Esophagus muscularis mucosa (tissue), 4 donors: ENCODE results near the gene ANKRD39. TPM values are rescaled to one million over a fixed set of nuclear protein-coding genes. Genes with fewer than 3 reads are reported as not detected.

ENCODE experiments used
- DNase-seq: peaks from one replicate; pipeline ENCODE4 v3.0.0-alpha.2; 2017; ENCODE audit errors: extremely low spot score
- H3K27ac ChIP-seq, 4 donors: fragments of 200-600 bp; sonication (generic); replicated peaks in 1 of 4; 1 replicate in 3 of 4; 2 replicates in 1 of 4; pipeline ENCODE4 v1.5.1; 2016 to 2019; ENCODE audit warnings: mild to moderate bottlenecking in 1 of 4
- H3K27me3 ChIP-seq, 4 donors: fragments of 200-600 bp; sonication (generic); one replicate each; pipeline versions ENCODE4 v1.5.1 to v1.6.0; 2016 to 2019
- H3K36me3 ChIP-seq, 4 donors: fragments of 200-600 bp; sonication (generic); one replicate each; pipeline ENCODE4 v1.5.1; 2016 to 2019
- H3K4me1 ChIP-seq, 4 donors: fragments of 200-600 bp; sonication (generic); one replicate each; pipeline ENCODE4 v1.5.1; 2016 to 2019
- H3K4me3 ChIP-seq, 4 donors: fragments of 200-600 bp; sonication (generic); 1 replicate in 2 of 4; 2 replicates in 2 of 4; pipeline ENCODE4 v1.5.1; 2016 to 2019; ENCODE audit warnings: mild to moderate bottlenecking in 4 of 4, moderate library complexity in 1 of 4
- H3K9me3 ChIP-seq, 4 donors: fragments of 200-600 bp; sonication (generic); 1 replicate in 3 of 4; 2 replicates in 1 of 4; pipeline ENCODE4 v1.5.1; 2016 to 2019
- CTCF ChIP-seq, 3 experiments: fragments of 200-600 bp in 2 of 3; fragments of 450-650 bp in 1 of 3; sonication (generic) in 2 of 3; IDR thresholded peaks; one replicate each; pipeline ENCODE4 v1.5.1; 2017 to 2019; ENCODE audit warnings: antibody characterized with exemption in 3 of 3, mild to moderate bottlenecking in 2 of 3, moderate library complexity in 1 of 3
- EP300 ChIP-seq: sonication (generic); formaldehyde crosslinking; IDR thresholded peaks from one replicate; pipeline ENCODE4 v1.6.1; 2017; ENCODE audit warnings: antibody characterized with exemption
- POLR2A ChIP-seq: fragments of 450-650 bp; IDR thresholded peaks from one replicate; pipeline ENCODE4 v1.6.1; 2017; ENCODE audit warnings: antibody characterized with exemption, moderate library complexity, mild to moderate bottlenecking, low read depth
- POLR2AphosphoS5 ChIP-seq, 2 donors: sonication (generic); formaldehyde crosslinking; IDR thresholded peaks; one replicate each; pipeline ENCODE4 v1.6.1; 2017; ENCODE audit warnings: antibody characterized with exemption in 2 of 2
- WGBS: methylation state at CpG from one replicate; pipeline ENCODE4 v1.1.5; 2018; 5-methylcytosine and 5-hydroxymethylcytosine counted together
- intact Hi-C: fragments of 100-400 bp; cut with DNase I; formaldehyde crosslinking; loops from one replicate; pipeline ENCODE4 v1.15.1; 2023
- total RNA-seq, 4 donors: library from RNA; depleted of rRNA; stranded (reverse); fragments of >200 nt; gene quantifications; one replicate each; pipeline versions ENCODE4 v1.1.0 to v1.2.1, GENCODE V29; 2016

The ANKRD39 gene
- total RNA-seq, 4 donors from 2014 or later: 12.4 to 17.2 (median 14.7) TPM

- Histone ChIP-seq H3K27ac (peak overlapping the region; percentile 48 to 64 (median 63)), H3K4me3 (no peak overlapping the region), H3K4me1 (peaks cover 37 to 59% (median 57%) of the 10 kb centered on the region in 4 donors), H3K36me3 (peaks cover 25 to 66% (median 51%) of the 10 kb centered on the region in 4 donors), H3K27me3 (no peaks in the 10 kb centered on the region), H3K9me3 (no peaks in the 10 kb centered on the region)
- no peak for TF ChIP-seq CTCF (IDR thresholded peaks at IDR 0.05)
- 51% methylated on average over 6 of the region's 6 CpGs for WGBS
- intact Hi-C loops: no loop called here
- DNase-seq: no peak
Observed at GRCh38 chr2:96824079-96824870, 33.5 kb downstream of the ANKRD39 start.

- no peaks in the 10 kb centered on the region for H3K9me3 ChIP-seq
- peaks cover 14 to 55% (median 40%) of the 10 kb centered on the region in 4 donors for H3K36me3 ChIP-seq
- peaks cover 47 to 70% (median 68%) of the 10 kb centered on the region in 4 donors for H3K4me1 ChIP-seq
- peak overlapping the region; percentile 48 to 64 (median 63) for H3K27ac ChIP-seq
- intact Hi-C loops: no loop called here
- 57% methylated on average over 2 of the region's 11 CpGs for WGBS
- no peaks in the 10 kb centered on the region for H3K27me3 ChIP-seq
- TF ChIP-seq CTCF (IDR thresholded peaks at IDR 0.05) (no peak), POLR2A (no peak), EP300 (no peak), POLR2AphosphoS5 (IDR thresholded peaks at IDR 0.05) (no peak)
- no peak overlapping the region for H3K4me3 ChIP-seq
- no peak for DNase-seq
Observed at GRCh38 chr2:96823198-96823597, 34.6 kb downstream of the ANKRD39 start.

GRCh38 chr2:96822786-96823185 lies 35.0 kb downstream of the ANKRD39 start:
- Histone ChIP-seq H3K4me1 (peaks cover 52 to 74% (median 72%) of the 10 kb centered on the region in 4 donors), H3K4me3 (no peak overlapping the region), H3K36me3 (peaks cover 10 to 51% (median 36%) of the 10 kb centered on the region in 4 donors), H3K27me3 (no peaks in the 10 kb centered on the region), H3K27ac (peak overlapping the region; percentile 48 to 64 (median 63)), H3K9me3 (no peaks in the 10 kb centered on the region)
- no peak for TF ChIP-seq POLR2A
- no peak for TF ChIP-seq EP300
- TF ChIP-seq CTCF (IDR thresholded peaks at IDR 0.05): no peak
- TF ChIP-seq POLR2AphosphoS5 (IDR thresholded peaks at IDR 0.05): no peak
- intact Hi-C loops: no loop called here
- 33% methylated on average over 4 of the region's 4 CpGs for WGBS
- no peak for DNase-seq

- intact Hi-C loops: no loop called here
- H3K4me1 ChIP-seq: peaks cover 59 to 84% (median 80%) of the 10 kb centered on the region in 4 donors
- peak overlapping the region in 1 of 4 donors; percentile 8 for H3K27ac ChIP-seq
- no peak for TF ChIP-seq EP300
- TF ChIP-seq POLR2AphosphoS5 (IDR thresholded peaks at IDR 0.05): no peak
- TF ChIP-seq POLR2A: no peak
- no peak for TF ChIP-seq CTCF (IDR thresholded peaks at IDR 0.05)
- WGBS: 76% methylated on average over 11 of the region's 11 CpGs
- no peaks in the 10 kb centered on the region for H3K27me3 ChIP-seq
- H3K9me3 ChIP-seq: no peaks in the 10 kb centered on the region
- DNase-seq: no peak
- H3K4me3 ChIP-seq: no peak overlapping the region
- H3K36me3 ChIP-seq: peaks cover 0 to 35% (median 20%) of the 10 kb centered on the region in 4 donors
Observed at GRCh38 chr2:96821113-96821675, 36.6 kb downstream of the ANKRD39 start.
